NCI-H82 treated with DMSO at 0.1 percent for 48 hours (cell line): ENCODE measurements around the gene PRUNE1.
A peak's percentile ranks its signal among the peaks of the same experiment; 100 is the strongest.

Source experiments
- DNase-seq: peaks from one replicate; lab custom pipeline; 2025; ENCODE audit not compliant: unreplicated experiment; lab: John Stamatoyannopoulos, UW

Gene PRUNE1

DNA sequence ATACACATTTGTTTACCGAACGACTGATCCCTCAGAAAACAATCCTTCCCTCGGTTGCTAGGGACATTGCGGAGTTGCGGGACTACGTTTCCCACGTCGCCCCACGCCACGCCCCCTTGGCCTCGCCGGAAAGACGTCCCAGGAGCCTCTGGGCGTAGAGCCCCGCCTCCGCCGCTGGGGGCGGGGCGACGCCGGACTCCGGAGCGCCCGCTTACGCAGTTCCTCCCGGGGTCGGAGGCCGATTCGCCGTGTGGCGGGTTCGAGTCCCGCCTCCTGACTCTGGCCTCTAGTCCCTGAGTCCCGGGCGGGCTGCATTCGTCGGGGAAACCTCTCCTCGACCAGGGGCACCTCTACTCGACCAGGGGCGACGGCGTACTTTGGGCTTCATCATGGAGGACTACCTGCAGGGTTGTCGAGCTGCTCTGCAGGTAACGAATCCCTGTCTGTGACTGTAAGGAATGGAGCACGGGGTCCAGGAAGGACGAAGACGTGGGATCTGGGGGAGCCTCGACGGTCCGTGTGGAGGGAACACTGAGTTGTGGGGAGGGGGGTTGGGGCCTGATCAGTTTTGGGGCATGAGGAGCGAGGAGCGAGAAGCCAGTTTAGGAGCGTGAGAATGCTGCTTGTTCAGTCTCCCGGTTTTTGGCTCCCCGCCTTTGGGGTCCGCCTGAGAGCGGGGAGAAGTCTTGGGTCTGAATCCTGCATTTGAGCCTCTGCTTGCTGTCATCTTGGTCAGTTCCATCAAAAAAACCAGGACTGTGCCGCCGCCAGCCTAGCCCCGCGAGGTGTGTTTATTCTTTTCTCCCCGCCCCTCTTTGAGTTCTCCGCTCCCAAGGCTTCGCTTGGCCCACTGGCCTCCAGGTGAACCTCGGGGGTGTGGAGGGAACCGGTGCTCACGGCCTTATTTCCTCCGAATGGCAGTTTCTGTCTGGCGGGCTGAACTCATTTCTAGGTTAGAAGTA, at the start of gene PRUNE1:
Gene PRUNE1 (plus strand): TSS at position 206 of the 962 bp plus-strand sequence. CDS start 184 bp downstream, at position 390.
- DNase-seq, result peak; percentile 91

- no peak for DNase-seq
These were observed 47.6 kb upstream of the PRUNE1 start for GRCh38 chr1:150960646-150961045.

DNA sequence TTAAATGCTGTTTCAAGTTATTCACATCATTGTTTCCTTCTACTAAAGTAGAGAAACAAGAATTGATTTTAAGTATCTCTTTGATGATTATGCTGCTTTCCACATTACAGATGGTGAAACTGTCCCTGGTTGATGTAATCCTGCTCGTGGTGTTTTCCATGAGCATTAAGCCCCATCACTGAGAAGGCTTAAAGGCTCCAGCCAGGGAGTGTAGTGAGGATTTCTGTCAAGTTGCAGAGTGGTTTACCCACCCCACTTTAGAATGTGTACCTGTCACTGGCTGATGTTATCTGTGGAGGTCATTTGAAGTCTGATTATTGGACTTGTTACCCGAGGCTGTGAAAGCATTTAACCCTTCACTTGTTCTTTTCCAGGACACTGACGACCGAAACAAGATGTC, 46.5 kb upstream of the PRUNE1 start:
- DNase-seq, result peak; percentile 24

GRCh38 chr1:150963321-150964163, 44.7 kb upstream of the PRUNE1 start:
- DNase-seq, result no peak

DNA sequence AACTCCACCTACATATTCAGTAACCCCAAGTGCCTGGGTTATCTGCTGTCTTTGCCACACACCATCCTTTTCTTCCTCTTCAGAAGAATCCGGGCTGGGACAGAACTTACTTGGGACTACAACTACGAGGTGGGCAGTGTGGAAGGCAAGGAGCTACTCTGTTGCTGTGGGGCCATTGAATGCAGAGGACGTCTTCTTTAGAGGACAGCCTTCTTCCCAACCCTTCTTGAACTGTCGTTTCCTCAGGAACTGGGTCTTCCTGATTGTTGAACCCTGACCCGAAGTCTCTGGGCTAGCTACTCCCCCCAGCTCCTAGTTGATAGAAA, 44.1 kb upstream of the PRUNE1 start:
- no peak for DNase-seq

- DNase-seq, result no peak
These were observed 42.6 kb upstream of the PRUNE1 start for GRCh38 chr1:150965605-150966004.

GRCh38 chr1:150966011-150966410, 42.2 kb upstream of the PRUNE1 start:
- DNase-seq, result no peak

DNA sequence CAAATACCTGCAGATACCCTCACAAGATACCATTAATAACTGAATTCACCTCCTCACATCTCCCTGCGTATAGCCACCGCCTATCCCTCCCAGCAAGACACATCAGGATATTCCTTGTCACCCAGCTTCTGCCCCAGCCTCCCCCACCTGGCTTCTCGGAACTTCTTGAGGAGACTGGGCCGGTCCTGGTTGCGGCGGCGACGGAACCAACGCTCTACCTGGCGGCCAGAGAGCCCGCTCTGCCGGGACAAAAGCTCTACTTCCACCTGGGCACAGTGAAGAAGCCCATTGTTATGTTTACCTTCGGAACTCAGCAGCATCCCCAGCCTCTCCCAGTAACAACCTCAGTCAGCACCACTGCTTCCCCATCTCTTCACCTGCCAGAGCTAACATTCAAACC, 40.3 kb upstream of the PRUNE1 start:
- DNase-seq, result no peak

GRCh38 chr1:150968491-150968890, 39.8 kb upstream of the PRUNE1 start:
- no peak for DNase-seq

- DNase-seq, result no peak
These were observed 38.6 kb upstream of the PRUNE1 start for GRCh38 chr1:150969626-150970025.

GRCh38 chr1:150970808-150971582, 37.3 kb upstream of the PRUNE1 start:
- no peak for DNase-seq

- no peak for DNase-seq
These were observed 36.4 kb upstream of the PRUNE1 start for GRCh38 chr1:150971583-150972416.

- DNase-seq, result no peak
These were observed 35.8 kb upstream of the PRUNE1 start for GRCh38 chr1:150972417-150972940.

DNA sequence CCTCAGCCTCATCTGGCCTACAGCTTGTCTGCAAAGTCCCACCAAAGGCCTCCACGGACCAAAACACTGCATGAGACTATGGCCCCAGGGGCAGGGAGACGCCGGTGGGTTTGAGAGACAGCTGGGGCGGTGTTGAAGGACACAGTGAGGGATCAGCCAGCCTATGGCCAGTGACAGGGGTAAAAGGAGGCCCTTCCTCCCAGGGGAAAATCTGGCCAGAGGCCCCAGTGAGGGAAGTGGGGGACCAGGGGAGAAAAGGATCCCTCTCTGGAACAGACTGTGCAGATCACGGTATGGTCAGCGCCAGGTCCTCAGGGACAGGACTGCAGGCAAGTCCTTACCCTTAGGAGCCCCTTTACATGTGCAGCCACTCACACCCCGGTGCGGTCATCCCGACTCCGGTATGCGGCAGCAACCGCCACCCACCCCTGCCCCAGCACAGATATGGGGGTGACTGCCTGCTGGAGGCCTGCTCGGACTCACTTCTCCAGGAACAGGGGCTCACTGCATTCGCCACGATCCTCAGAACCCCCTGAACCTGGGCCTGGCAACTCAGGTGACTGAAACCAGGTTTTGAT, 34.9 kb upstream of the PRUNE1 start:
- no peak for DNase-seq

DNA sequence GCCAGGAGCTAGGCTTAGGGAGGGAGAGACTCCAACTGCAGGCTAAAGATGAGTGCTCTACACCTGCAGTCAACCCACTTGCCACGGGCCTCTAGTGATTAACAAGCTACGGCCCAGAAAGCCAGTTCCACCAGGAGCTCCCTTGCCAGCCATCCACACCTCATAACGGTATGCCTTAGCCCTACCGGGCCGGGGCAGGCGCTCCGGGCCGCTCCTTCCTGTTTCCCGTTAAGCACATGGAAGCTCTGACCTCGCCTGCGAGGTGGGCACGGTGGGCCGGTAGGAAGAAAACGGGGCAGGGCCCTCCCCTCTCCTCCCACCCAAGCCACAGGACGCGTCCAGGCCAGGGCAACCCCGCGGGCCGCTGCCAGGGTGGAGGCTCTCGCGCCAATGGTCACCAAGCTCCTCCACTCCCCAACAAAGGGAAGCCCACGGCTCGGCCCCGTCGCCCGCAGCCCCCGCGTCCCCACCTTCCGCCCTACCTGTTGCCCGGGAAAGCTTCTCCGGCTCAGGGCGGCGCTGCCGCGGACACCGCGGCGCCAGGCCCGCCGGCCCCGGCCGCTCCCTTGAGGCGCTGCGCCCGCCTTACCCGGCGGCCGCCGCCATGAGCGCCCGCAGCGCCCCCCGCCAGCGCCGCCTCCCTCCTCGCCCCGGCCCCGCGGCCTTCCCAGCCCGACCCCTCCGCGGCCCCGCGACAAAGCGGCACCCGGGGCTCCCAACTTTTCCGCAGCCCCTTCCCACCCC, 34.2 kb upstream of the PRUNE1 start:
- no peak for DNase-seq

GRCh38 chr1:150974580-150975478, 33.4 kb upstream of the PRUNE1 start, which contains the start of gene CERS2:
Gene CERS2, minus strand, starts transcription at chr1:150974835. Its CDS starts 5,745 bp downstream, at chr1:150969090.
- peak; percentile 21 for DNase-seq

DNA sequence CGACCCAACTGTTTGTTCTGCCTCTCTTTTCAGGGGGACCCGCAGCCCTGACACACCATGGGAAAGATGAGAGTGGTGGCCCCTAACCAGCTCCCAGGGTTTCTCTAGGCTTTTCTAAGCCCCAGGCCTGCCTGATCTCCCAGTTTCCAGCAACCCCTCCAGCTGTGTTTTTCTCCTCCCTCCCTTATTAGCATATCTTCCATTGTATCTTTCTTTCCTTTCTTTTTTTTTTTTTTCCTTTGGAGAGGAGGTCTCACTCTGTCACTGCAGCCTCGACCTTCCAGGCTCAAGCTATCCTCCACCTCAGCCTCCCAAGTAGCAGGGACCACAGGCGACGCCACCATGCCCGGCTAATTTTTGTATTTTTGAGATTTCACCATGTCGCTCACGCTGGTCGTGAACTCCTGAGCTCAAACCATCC, 31.8 kb upstream of the PRUNE1 start:
- DNase-seq, result no peak
